ENCODE measurements around the gene ACTA1. TPM values are rescaled to one million over a fixed set of nuclear protein-coding genes. Genes with fewer than 3 reads are reported as not detected.

Gene ACTA1
- total and polyA plus RNA-seq, 9 of the 15 experiments (the other 6 are each of a cell fraction or from before 2014, with no cell fraction given), result 0.07 to 0.36 TPM; not detected in 7

DNA sequence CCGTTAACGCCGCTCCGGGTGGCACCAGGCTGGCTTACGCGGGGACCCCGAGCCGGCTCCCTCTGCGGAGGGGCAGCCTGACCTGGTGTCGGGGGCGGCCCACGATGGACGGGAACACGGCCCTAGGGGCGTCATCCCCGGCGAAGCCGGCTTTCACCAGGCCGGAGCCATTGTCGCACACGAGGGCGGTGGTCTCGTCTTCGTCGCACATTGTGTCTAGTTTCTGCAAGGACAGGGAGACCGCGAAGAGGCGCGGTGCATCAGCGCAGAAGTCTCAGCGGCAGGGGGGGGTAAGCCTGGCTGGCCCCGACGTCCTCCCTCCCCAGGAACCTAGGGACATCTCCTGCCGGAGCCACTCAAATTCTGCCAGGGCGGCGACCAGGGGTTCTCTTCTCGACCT is 989 bp downstream of the ACTA1 start (continued):
- TF ChIP-seq NR2C2 (CRISPR knock-in tag; IDR thresholded peaks at IDR 0.05) (no peak), NR2C2 (tag; IDR thresholded peaks at IDR 0.05) (no peak), ADNP (tag; IDR thresholded peaks at IDR 0.05) (no peak), SIX5 (IDR thresholded peaks at IDR 0.05; ENCODE audit: borderline replicate concordance in 1 of 2, insufficient read depth in 1 of 2, low read depth in 1 of 2, low read length in 2 of 2) (no peak), JUNB (CRISPR knock-in tag; conservative IDR thresholded peaks at IDR 0.05) (no peak)

DNA sequence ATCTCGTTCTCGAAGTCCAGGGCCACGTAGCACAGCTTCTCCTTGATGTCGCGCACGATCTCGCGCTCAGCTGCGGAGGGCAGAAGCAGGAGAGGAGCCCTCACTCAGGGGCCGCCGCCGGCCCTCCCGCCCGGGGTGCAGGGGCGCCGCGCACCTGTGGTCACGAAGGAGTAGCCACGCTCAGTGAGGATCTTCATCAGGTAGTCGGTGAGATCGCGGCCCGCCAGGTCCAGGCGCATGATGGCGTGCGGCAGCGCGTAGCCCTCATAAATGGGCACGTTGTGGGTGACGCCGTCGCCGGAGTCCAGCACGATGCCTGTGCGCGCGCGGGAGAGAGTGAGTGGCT is 1.8 kb downstream of the ACTA1 start:
- no peak for DNase-seq (ENCODE audit: extremely low read depth in 1 of 4, low spot score in 3 of 4)
- H3K27me3 ChIP-seq (ENCODE audit: control insufficient read depth in 2 of 2, insufficient read depth in 2 of 2, low read length in 2 of 2), result peaks cover 13 to 38% of the 10 kb centered on the region in 2 experiments; a peak in 4 of 5 replicates
- no peaks in the 10 kb centered on the region for H3K36me3 ChIP-seq (ENCODE audit: control insufficient read depth, insufficient read depth, low read length)
- 95% methylated on average over 20 of the region's 38 CpGs for WGBS (ENCODE audit: insufficient coverage, low coverage, missing lambda C conversion rate)
- FAIRE-seq, result no peak
- no peak for ATAC-seq
- no peak overlapping the region for H3K27ac ChIP-seq (ENCODE audit: extremely low read depth, low read depth, low read length)
- no peak for TF ChIP-seq BRD4 (IDR thresholded peaks at IDR 0.05)
- TF ChIP-seq ZSCAN32 (CRISPR knock-in tag; IDR thresholded peaks at IDR 0.05), result no peak
- no peak for TF ChIP-seq HNRNPLL (IDR thresholded peaks at IDR 0.05; ENCODE audit: low read depth, low read length, poor library complexity, severe bottlenecking)
- no peak for TF ChIP-seq ZFX (CRISPR knock-in tag; IDR thresholded peaks at IDR 0.05)
- no peak for TF ChIP-seq MAFK (IDR thresholded peaks at IDR 0.05; ENCODE audit: low read length)
- TF ChIP-seq SPI1 (IDR thresholded peaks at IDR 0.05; ENCODE audit: borderline replicate concordance, low read depth, low read length), result no peak
- no peak for TF ChIP-seq HNRNPL (IDR thresholded peaks at IDR 0.05; ENCODE audit: low read depth, low read length)
- TF ChIP-seq, protein P1, sequence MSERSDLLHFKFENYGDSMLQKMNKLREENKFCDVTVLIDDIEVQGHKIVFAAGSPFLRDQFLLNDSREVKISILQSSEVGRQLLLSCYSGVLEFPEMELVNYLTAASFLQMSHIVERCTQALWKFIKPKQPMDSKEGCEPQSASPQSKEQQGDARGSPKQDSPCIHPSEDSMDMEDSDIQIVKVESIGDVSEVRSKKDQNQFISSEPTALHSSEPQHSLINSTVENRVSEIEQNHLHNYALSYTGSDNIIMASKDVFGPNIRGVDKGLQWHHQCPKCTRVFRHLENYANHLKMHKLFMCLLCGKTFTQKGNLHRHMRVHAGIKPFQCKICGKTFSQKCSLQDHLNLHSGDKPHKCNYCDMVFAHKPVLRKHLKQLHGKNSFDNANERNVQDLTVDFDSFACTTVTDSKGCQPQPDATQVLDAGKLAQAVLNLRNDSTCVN (CRISPR knock-in tag; IDR thresholded peaks at IDR 0.05), result no peak
- no peak for TF ChIP-seq RBBP5 (IDR thresholded peaks at IDR 0.05; ENCODE audit: borderline replicate concordance, insufficient read depth, low read length, poor library complexity, severe bottlenecking)
- no peak for TF ChIP-seq PTRF (tag; IDR thresholded peaks at IDR 0.05)
- TF ChIP-seq SIX5 (IDR thresholded peaks at IDR 0.05; ENCODE audit: borderline replicate concordance in 1 of 2, insufficient read depth in 1 of 2, low read depth in 1 of 2, low read length in 2 of 2), result no peak
- no peak for TF ChIP-seq NFIX (CRISPR knock-in tag; IDR thresholded peaks at IDR 0.05; ENCODE audit: low read depth)
- TF ChIP-seq, protein P2, sequence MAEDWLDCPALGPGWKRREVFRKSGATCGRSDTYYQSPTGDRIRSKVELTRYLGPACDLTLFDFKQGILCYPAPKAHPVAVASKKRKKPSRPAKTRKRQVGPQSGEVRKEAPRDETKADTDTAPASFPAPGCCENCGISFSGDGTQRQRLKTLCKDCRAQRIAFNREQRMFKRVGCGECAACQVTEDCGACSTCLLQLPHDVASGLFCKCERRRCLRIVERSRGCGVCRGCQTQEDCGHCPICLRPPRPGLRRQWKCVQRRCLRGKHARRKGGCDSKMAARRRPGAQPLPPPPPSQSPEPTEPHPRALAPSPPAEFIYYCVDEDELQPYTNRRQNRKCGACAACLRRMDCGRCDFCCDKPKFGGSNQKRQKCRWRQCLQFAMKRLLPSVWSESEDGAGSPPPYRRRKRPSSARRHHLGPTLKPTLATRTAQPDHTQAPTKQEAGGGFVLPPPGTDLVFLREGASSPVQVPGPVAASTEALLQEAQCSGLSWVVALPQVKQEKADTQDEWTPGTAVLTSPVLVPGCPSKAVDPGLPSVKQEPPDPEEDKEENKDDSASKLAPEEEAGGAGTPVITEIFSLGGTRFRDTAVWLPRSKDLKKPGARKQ (CRISPR knock-in tag; IDR thresholded peaks at IDR 0.05), result no peak
- peaks cover 0 to 24% of the 10 kb centered on the region in 2 experiments; a peak in 2 of 5 replicates for H3K4me1 ChIP-seq (replicated peaks in 1 of 2; ENCODE audit: control insufficient read depth in 2 of 2, insufficient read depth in 2 of 2, low read length in 2 of 2)
- no peaks in the 10 kb centered on the region for H3K79me2 ChIP-seq (ENCODE audit: control insufficient read depth, insufficient read depth, low read length)
- BruUV-seq (replicated peaks), result no TSS peak
- no peak overlapping the region for H3K9ac ChIP-seq (ENCODE audit: insufficient read depth in 1 of 2, low read depth in 2 of 2, low read length in 2 of 2)
- H3K4me2 ChIP-seq (ENCODE audit: insufficient read depth, low read length), result no peak overlapping the region
- H3K9me3 ChIP-seq (replicated peaks; ENCODE audit: control insufficient read depth, insufficient read depth, low read depth, low read length), result no peaks in the 10 kb centered on the region
- intact Hi-C loops (cut with micrococcal nuclease) (no loop called here), in situ Hi-C loops (cut with MboI) (no loop called here)
- CTCF ChIA-PET (ENCODE audit: low intra/inter-chr PET ratio), result no interaction called here
- 0 out of 2 replicates have a peak, but pooled peaks cover 2% of the 10 kb centered on the region for H4K20me1 ChIP-seq (replicated peaks; ENCODE audit: control insufficient read depth, insufficient read depth, low read length)
- no peak overlapping the region for H3K4me3 ChIP-seq
- POLR2A ChIA-PET, result no interaction called here
- H3K9me1 ChIP-seq (ENCODE audit: control insufficient read depth, insufficient read depth, low read length), result no peaks in the 10 kb centered on the region
- H2AFZ ChIP-seq (ENCODE audit: low read depth, low read length), result no peak overlapping the region

Measured in K562 (cell line).